DND-41 (cell line): ENCODE results near the gene C5orf52.
A peak's percentile ranks its signal among the peaks of the same experiment; 100 is the strongest.

ENCODE experiments used
- ATAC-seq: fragments of 200-7000 bp; cut with Tn5 transposase; 3 replicates; pipeline ENCODE4 v1.9.1; 2021; ENCODE audit warnings: low read depth; ENCODE audit not compliant: insufficient read depth
- DNase-seq: peaks from one replicate; pipeline ENCODE4 v3.0.0-alpha.2; 2020
- H2AFZ ChIP-seq: 2 replicates; pipeline ENCODE4 v1.6.0; 2012; ENCODE audit warnings: low read depth, low read length
- H3K27ac ChIP-seq: 2 replicates; pipeline ENCODE4 v1.5.1; 2012; ENCODE audit warnings: low read length, inconsistent platforms
- H3K27me3 ChIP-seq: fragments of 200-600 bp; sonication (generic); 2 replicates; pipeline ENCODE4 v1.6.0; 2012; ENCODE audit warnings: low read length, mild to moderate bottlenecking, inconsistent platforms; ENCODE audit not compliant: insufficient read depth, poor library complexity
- H3K36me3 ChIP-seq: 2 replicates; pipeline ENCODE4 v1.5.1; 2012; ENCODE audit warnings: low read length, inconsistent platforms; ENCODE audit not compliant: insufficient read depth
- H3K4me1 ChIP-seq: 2 replicates; pipeline ENCODE4 v1.5.1; 2012; ENCODE audit warnings: mild to moderate bottlenecking, low read length; ENCODE audit not compliant: insufficient read depth
- H3K4me2 ChIP-seq: 2 replicates; pipeline ENCODE4 v1.6.0; 2012; ENCODE audit warnings: mild to moderate bottlenecking, moderate library complexity, low read length, inconsistent platforms; ENCODE audit not compliant: insufficient read depth
- H3K4me3 ChIP-seq, 2 experiments: fragments of 200-600 bp in 1 of 2; shearing (Covaris generic) in 1 of 2; 2 replicates each; pipeline ENCODE4 v1.5.1; 2012 to 2016; ENCODE audit warnings: inconsistent platforms in 2 of 2, low read length in 2 of 2, mild to moderate bottlenecking in 2 of 2, low read depth in 1 of 2, moderate library complexity in 1 of 2
- H3K79me2 ChIP-seq: 2 replicates; pipeline ENCODE4 v1.6.0; 2012; ENCODE audit warnings: low read length, inconsistent platforms; ENCODE audit not compliant: insufficient read depth
- H3K9ac ChIP-seq: 2 replicates; pipeline ENCODE4 v1.6.0; 2012; ENCODE audit warnings: low read depth, mild to moderate bottlenecking, inconsistent platforms, low read length, moderate library complexity
- H3K9me3 ChIP-seq: 2 replicates; pipeline ENCODE4 v1.5.1; 2012; ENCODE audit warnings: low read length, moderate library complexity, mild to moderate bottlenecking, inconsistent platforms; ENCODE audit not compliant: insufficient read depth, severe bottlenecking
- H4K20me1 ChIP-seq: 2 replicates; pipeline ENCODE4 v1.6.0; 2012; ENCODE audit warnings: low read length; ENCODE audit not compliant: insufficient read depth
- CTCF ChIP-seq: IDR thresholded peaks from 2 replicates; pipeline ENCODE4 v1.5.1; 2012; ENCODE audit warnings: borderline replicate concordance, low read length, moderate library complexity, mild to moderate bottlenecking; ENCODE audit not compliant: poor library complexity, severe bottlenecking; ENCODE audit errors: extremely low read depth
- EZH2 ChIP-seq: IDR thresholded peaks from 3 replicates; pipeline ENCODE4 v1.6.1; 2012; ENCODE audit warnings: borderline replicate concordance, low read depth, mild to moderate bottlenecking, moderate library complexity, low read length, inconsistent platforms; ENCODE audit not compliant: severe bottlenecking

Gene C5orf52

DNA sequence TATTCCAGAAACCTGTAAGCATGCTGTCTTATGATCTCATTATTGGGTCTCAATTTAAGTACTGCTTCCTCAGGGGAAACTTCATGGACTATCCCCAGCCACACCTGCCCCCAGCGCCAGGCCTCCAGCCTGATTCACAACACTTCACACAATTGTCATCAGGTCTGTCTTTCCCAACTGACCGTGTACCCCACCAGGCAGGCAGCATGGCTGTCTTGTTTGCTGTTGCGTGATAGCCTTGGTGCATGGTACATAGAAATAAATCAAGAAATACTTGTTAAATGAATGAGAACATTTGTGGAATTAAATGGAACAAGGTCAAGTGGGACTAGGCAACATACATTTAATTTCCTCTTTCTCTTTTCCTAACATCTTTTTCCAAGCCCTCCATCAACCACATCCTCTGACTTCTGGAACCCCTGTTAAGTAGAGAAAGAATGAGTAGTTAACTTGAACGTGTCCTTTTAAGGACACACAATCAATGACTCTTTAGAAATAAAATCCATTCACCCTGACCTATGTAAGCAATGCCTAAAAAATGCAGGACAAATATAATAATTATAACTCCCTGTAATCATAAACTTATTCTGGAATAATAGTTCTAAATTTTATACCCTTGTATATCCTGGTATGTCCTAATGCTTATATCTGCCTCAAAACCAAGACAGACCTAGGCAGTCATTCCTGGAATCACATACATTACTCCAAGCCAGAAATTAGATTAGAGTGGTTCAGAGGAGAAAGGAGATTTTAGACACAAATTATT is 42.7 kb downstream of the C5orf52 start:
- Histone ChIP-seq H3K27ac (no peak overlapping the region), H3K79me2 (no peaks in the 10 kb centered on the region), H3K9ac (no peak overlapping the region), H3K36me3 (no peaks in the 10 kb centered on the region), H4K20me1 (no peaks in the 10 kb centered on the region), H2AFZ (no peak overlapping the region), H3K4me3 (no peak overlapping the region), H3K27me3 (no peaks in the 10 kb centered on the region), H3K9me3 (no peaks in the 10 kb centered on the region), H3K4me2 (no peak overlapping the region), H3K4me1 (peaks cover 24% of the 10 kb centered on the region)
- no peak for ATAC-seq
- no peak for DNase-seq
- TF ChIP-seq CTCF = no peak
- no peak for TF ChIP-seq EZH2

GRCh38 chr5:157714596-157714864 is 43.2 kb downstream of the C5orf52 start:
- no peak overlapping the region for H3K4me3 ChIP-seq
- no peak overlapping the region for H3K9ac ChIP-seq
- no peak overlapping the region for H2AFZ ChIP-seq
- DNase-seq (no peak), ATAC-seq (no peak)
- no peaks in the 10 kb centered on the region for H4K20me1 ChIP-seq
- no peaks in the 10 kb centered on the region for H3K9me3 ChIP-seq
- H3K27ac ChIP-seq = no peak overlapping the region
- TF ChIP-seq CTCF (no peak), EZH2 (no peak)
- no peaks in the 10 kb centered on the region for H3K79me2 ChIP-seq
- H3K27me3 ChIP-seq = no peaks in the 10 kb centered on the region
- no peak overlapping the region for H3K4me2 ChIP-seq
- H3K36me3 ChIP-seq = no peaks in the 10 kb centered on the region
- peaks cover 25% of the 10 kb centered on the region for H3K4me1 ChIP-seq

DNA sequence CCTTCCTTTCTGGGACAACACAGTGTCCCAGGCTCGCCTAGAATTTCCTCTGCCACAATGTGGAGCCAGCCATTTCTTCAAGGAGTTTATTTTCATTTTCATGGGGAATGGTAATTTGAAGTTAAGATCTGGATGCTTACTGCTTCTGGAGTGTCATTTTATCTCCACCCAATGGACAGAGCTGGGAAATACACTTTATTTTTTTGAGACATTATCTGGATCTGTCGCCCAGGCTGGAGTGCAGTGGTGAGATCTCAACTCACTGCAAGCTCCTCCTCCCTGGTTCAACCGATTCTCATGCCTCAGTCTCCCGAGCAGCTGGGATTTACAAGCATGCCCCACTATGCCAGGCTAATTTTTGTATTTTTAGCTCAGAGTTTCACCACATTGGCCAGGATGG is 47.2 kb downstream of the C5orf52 start:
- no peaks in the 10 kb centered on the region for H3K79me2 ChIP-seq
- H3K27me3 ChIP-seq = no peaks in the 10 kb centered on the region
- H2AFZ ChIP-seq = no peak overlapping the region
- 0 out of 2 replicates have a peak overlapping the region, but pooled peaks have one; percentile 21 for H3K4me2 ChIP-seq
- TF ChIP-seq EZH2 (no peak), CTCF (peak; percentile 77)
- no peak overlapping the region for H3K9ac ChIP-seq
- no peak overlapping the region for H3K4me3 ChIP-seq
- no peaks in the 10 kb centered on the region for H4K20me1 ChIP-seq
- H3K4me1 ChIP-seq = peaks cover 25% of the 10 kb centered on the region
- H3K36me3 ChIP-seq = no peaks in the 10 kb centered on the region
- no peaks in the 10 kb centered on the region for H3K9me3 ChIP-seq
- ATAC-seq = peak; percentile 91
- H3K27ac ChIP-seq = no peak overlapping the region
- DNase-seq = peak; percentile 35
